GM19452 (cell line): ENCODE measurements around the gene SPOPL.
A peak's percentile ranks its signal among the peaks of the same experiment; 100 is the strongest.
"Not testable (repeated sequence)": the region's sequence is repeated elsewhere in the genome, so short reads cannot be mapped to it uniquely, and the experiment has no call there.

Source experiments
- ATAC-seq: cut with Tn5 transposase; IDR thresholded peaks from one replicate; pipeline ENCODE4 v1.9.1; 2021; ENCODE audit not compliant: unreplicated experiment

SPOPL gene

GRCh38 chr2:138523018-138523672, 21.6 kb downstream of the SPOPL start:
- peak; percentile 54 for ATAC-seq

- not testable (repeated sequence) for ATAC-seq
Observed at GRCh38 chr2:138523673-138524042, 22.1 kb downstream of the SPOPL start.

GRCh38 chr2:138524353-138524752, 22.8 kb downstream of the SPOPL start:
- not testable (repeated sequence) for ATAC-seq

- no peak for ATAC-seq
Observed at GRCh38 chr2:138531913-138532312, 30.3 kb downstream of the SPOPL start.

- no peak for ATAC-seq
Observed at GRCh38 chr2:138534791-138535190, 33.2 kb downstream of the SPOPL start.

- peak; percentile 70 for ATAC-seq
Observed at GRCh38 chr2:138536302-138536701, 34.7 kb downstream of the SPOPL start.

- no peak for ATAC-seq
Observed at GRCh38 chr2:138536740-138537139, 35.2 kb downstream of the SPOPL start.

GRCh38 chr2:138537170-138537915, 35.8 kb downstream of the SPOPL start:
- ATAC-seq: no peak

- not testable (repeated sequence) for ATAC-seq
Observed at GRCh38 chr2:138544206-138544605, 42.6 kb downstream of the SPOPL start.

GRCh38 chr2:138548796-138549195, 47.2 kb downstream of the SPOPL start:
- no peak for ATAC-seq

GRCh38 chr2:138550172-138550571, 48.6 kb downstream of the SPOPL start:
- ATAC-seq: no peak

GRCh38 chr2:138550670-138551287, 49.2 kb downstream of the SPOPL start:
- no peak for ATAC-seq

- no peak for ATAC-seq
Observed at GRCh38 chr2:138554123-138554522, 52.6 kb downstream of the SPOPL start.

GRCh38 chr2:138559641-138560040, 58.1 kb downstream of the SPOPL start:
- no peak for ATAC-seq

GRCh38 chr2:138564586-138565229, 63.1 kb downstream of the SPOPL start:
- no peak for ATAC-seq

GRCh38 chr2:138565230-138565598, 63.6 kb downstream of the SPOPL start:
- ATAC-seq: no peak

- ATAC-seq: no peak
Observed at GRCh38 chr2:138572318-138572717, 70.7 kb downstream of the SPOPL start.

GRCh38 chr2:138577066-138577465, 75.5 kb downstream of the SPOPL start:
- ATAC-seq: no peak

- ATAC-seq: no peak
Observed at GRCh38 chr2:138579556-138579955, 78.0 kb downstream of the SPOPL start.

GRCh38 chr2:138581909-138582308, 80.3 kb downstream of the SPOPL start:
- ATAC-seq: no peak

GRCh38 chr2:138589663-138590062, 88.1 kb downstream of the SPOPL start:
- no peak for ATAC-seq

GRCh38 chr2:138596403-138596802, 94.8 kb downstream of the SPOPL start:
- no peak for ATAC-seq
